HG02763 (cell line): ENCODE measurements around the gene PDZRN3.

Source experiments
- ATAC-seq: cut with Tn5 transposase; IDR thresholded peaks from one replicate; pipeline ENCODE4 v1.9.1; 2021; ENCODE audit warnings: mild to moderate bottlenecking, moderate library complexity; ENCODE audit not compliant: unreplicated experiment

The PDZRN3 gene

GRCh38 chr3:73498764-73499622 is 125.7 kb downstream of the PDZRN3 start:
- ATAC-seq = peak; percentile 46

- ATAC-seq = no peak
Observed at GRCh38 chr3:73497646-73498406, 126.9 kb downstream of the PDZRN3 start.

- ATAC-seq = no peak
Observed at GRCh38 chr3:73493543-73494308, 131.0 kb downstream of the PDZRN3 start.

GRCh38 chr3:73492186-73492585 is 132.6 kb downstream of the PDZRN3 start:
- ATAC-seq = no peak

- ATAC-seq = no peak
Observed at GRCh38 chr3:73491287-73491662, 133.5 kb downstream of the PDZRN3 start.

- ATAC-seq = no peak
Observed at GRCh38 chr3:73490453-73491286, 134.1 kb downstream of the PDZRN3 start.

- ATAC-seq = no peak
Observed at GRCh38 chr3:73485877-73486330, 138.8 kb downstream of the PDZRN3 start.

GRCh38 chr3:73484656-73485248 is 140.0 kb downstream of the PDZRN3 start:
- peak; percentile 85 for ATAC-seq

- no peak for ATAC-seq
Observed at GRCh38 chr3:73481888-73482287, 142.9 kb downstream of the PDZRN3 start.

GRCh38 chr3:73480187-73480672 is 144.5 kb downstream of the PDZRN3 start:
- ATAC-seq = no peak

- no peak for ATAC-seq
Observed at GRCh38 chr3:73479325-73479724, 145.4 kb downstream of the PDZRN3 start.

- no peak for ATAC-seq
Observed at GRCh38 chr3:73478858-73479257, 145.9 kb downstream of the PDZRN3 start.

- ATAC-seq = no peak
Observed at GRCh38 chr3:73475717-73476116, 149.0 kb downstream of the PDZRN3 start.

GRCh38 chr3:73475175-73475574 is 149.6 kb downstream of the PDZRN3 start:
- no peak for ATAC-seq

GRCh38 chr3:73474619-73475018 is 150.1 kb downstream of the PDZRN3 start:
- ATAC-seq = no peak

GRCh38 chr3:73473898-73474416 is 150.8 kb downstream of the PDZRN3 start:
- ATAC-seq = no peak

- ATAC-seq = no peak
Observed at GRCh38 chr3:73473181-73473897, 151.4 kb downstream of the PDZRN3 start.

- no peak for ATAC-seq
Observed at GRCh38 chr3:73471986-73472787, 152.6 kb downstream of the PDZRN3 start.
